BJ (cell line): ENCODE data around the gene ZEB2. TPM values are rescaled to one million over a fixed set of nuclear protein-coding genes. Genes with fewer than 3 reads are reported as not detected.

ENCODE experiments used
- CTCF ChIA-PET: fragments of 350-600 bp; formaldehyde crosslinking; extraction: SDS; loops from one replicate; lab custom pipeline; 2021; ENCODE audit warnings: antibody characterized with exemption, inconsistent platforms; lab: Yijun Ruan, JAX
- POLR2A ChIA-PET: fragments of 300-600 bp; sonication (Branson Sonifier 250); formaldehyde crosslinking; extraction: SDS; loops from one replicate; lab custom pipeline; 2021; ENCODE audit warnings: antibody characterized with exemption; lab: Charles Lee
- DNase-seq: peaks from one replicate; pipeline ENCODE4 v3.0.0-alpha.2; 2011; ENCODE audit warnings: low read depth
- H3K27me3 ChIP-seq: 2 replicates; pipeline ENCODE4 v1.6.0; 2011; ENCODE audit warnings: low read length; ENCODE audit not compliant: control insufficient read depth, insufficient read depth
- H3K36me3 ChIP-seq: 2 replicates; pipeline ENCODE4 v1.5.1; 2011; ENCODE audit warnings: low read length; ENCODE audit not compliant: control insufficient read depth, insufficient read depth
- H3K4me3 ChIP-seq: 2 replicates; pipeline ENCODE4 v1.5.1; 2011; ENCODE audit warnings: low read depth, mild to moderate bottlenecking, control low read depth, low read length
- polyA plus RNA-seq: library from polyadenylated mRNA; depleted of rRNA; stranded (reverse); fragments of >200 nt; gene quantifications from 2 replicates; pipeline ENCODE4 v1.2.3, GENCODE V29; 2011
- TF ChIP-seq, protein P1 (sequence below): IDR thresholded peaks from 2 replicates; pipeline ENCODE4 v1.5.1; 2011; ENCODE audit warnings: low read depth, mild to moderate bottlenecking, control low read depth, inconsistent platforms, low read length, moderate library complexity; ENCODE audit not compliant: insufficient read depth

ZEB2 gene
- polyA plus RNA-seq, 1 experiment, result 60.2 TPM

DNA sequence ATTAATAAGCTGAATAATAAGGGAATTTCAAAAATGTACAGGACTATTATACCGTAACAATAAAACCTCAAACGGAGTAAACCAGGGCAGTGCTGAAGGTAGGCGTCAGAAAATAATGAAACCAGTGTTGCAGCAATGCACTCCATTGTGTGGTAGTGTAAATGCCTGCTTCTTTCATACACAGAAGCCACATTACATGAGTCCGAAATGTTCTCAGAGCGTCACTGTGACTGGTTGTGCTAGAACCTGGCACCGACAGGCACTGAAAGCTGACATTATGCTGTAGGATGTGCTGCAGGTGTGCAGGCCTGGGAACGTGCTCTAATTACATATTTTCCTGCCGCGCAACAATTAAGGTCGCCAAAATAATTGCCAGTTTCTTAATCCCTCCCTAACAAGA lies 53.3 kb downstream of the ZEB2 start:
- Histone ChIP-seq H3K4me3 (no peak overlapping the region), H3K27me3 (no peaks in the 10 kb centered on the region), H3K36me3 (no peaks in the 10 kb centered on the region; the same call in 1 of the 2 replicates)
- TF ChIP-seq, protein P1, sequence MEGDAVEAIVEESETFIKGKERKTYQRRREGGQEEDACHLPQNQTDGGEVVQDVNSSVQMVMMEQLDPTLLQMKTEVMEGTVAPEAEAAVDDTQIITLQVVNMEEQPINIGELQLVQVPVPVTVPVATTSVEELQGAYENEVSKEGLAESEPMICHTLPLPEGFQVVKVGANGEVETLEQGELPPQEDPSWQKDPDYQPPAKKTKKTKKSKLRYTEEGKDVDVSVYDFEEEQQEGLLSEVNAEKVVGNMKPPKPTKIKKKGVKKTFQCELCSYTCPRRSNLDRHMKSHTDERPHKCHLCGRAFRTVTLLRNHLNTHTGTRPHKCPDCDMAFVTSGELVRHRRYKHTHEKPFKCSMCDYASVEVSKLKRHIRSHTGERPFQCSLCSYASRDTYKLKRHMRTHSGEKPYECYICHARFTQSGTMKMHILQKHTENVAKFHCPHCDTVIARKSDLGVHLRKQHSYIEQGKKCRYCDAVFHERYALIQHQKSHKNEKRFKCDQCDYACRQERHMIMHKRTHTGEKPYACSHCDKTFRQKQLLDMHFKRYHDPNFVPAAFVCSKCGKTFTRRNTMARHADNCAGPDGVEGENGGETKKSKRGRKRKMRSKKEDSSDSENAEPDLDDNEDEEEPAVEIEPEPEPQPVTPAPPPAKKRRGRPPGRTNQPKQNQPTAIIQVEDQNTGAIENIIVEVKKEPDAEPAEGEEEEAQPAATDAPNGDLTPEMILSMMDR, result no peak
- ChIA-PET POLR2A (no interaction called here), CTCF (interaction anchor here (0.6 to 1.5 kb wide), 2 partner anchors 10 to 12 kb away, joined by 3 to 4 read pairs; no protein-coding TSS in a partner anchor)
- DNase-seq, result no peak

- ChIA-PET POLR2A (no interaction called here), CTCF (no interaction called here)
- Histone ChIP-seq H3K4me3 (no peak overlapping the region), H3K36me3 (no peaks in the 10 kb centered on the region; the same call in 1 of the 2 replicates), H3K27me3 (no peaks in the 10 kb centered on the region)
- TF ChIP-seq, protein P1, result no peak
- no peak for DNase-seq
These were observed 54.2 kb downstream of the ZEB2 start for GRCh38 chr2:144465749-144466148.

- Histone ChIP-seq H3K27me3 (no peaks in the 10 kb centered on the region), H3K4me3 (no peak overlapping the region), H3K36me3 (no peaks in the 10 kb centered on the region; the same call in 1 of the 2 replicates)
- TF ChIP-seq, protein P1, result no peak
- ChIA-PET CTCF (no interaction called here), POLR2A (no interaction called here)
- no peak for DNase-seq
These were observed 55.2 kb downstream of the ZEB2 start for GRCh38 chr2:144464730-144465129.

- Histone ChIP-seq H3K4me3 (no peak overlapping the region), H3K36me3 (no peaks in the 10 kb centered on the region; the same call in 1 of the 2 replicates), H3K27me3 (no peaks in the 10 kb centered on the region)
- POLR2A ChIA-PET, result no interaction called here
- CTCF ChIA-PET, result no interaction called here
- TF ChIP-seq, protein P1, result no peak
- DNase-seq, result no peak
These were observed 56.7 kb downstream of the ZEB2 start for GRCh38 chr2:144463266-144463665.

DNA sequence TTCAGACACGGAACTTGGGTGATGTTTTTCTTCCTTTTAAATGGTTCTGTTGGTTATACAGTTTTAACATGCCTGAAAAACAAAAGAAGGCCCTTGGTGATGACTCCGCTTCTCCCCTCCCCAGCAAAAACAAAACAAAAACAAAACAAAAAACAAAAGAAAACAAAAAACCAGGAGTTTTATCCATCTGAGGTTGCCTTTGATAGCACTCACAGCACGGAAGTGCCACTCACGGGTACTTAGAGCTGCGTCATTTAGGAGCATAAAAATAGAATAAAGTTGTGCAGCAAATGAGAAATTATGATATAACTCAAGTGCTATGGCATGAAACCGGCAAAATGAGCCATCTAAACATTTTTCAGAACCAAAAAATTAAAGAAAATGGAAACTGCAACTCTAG lies 57.7 kb downstream of the ZEB2 start:
- Histone ChIP-seq H3K4me3 (no peak overlapping the region), H3K36me3 (no peaks in the 10 kb centered on the region; the same call in 1 of the 2 replicates), H3K27me3 (no peaks in the 10 kb centered on the region)
- DNase-seq, result no peak
- ChIA-PET CTCF (no interaction called here), POLR2A (no interaction called here)
- TF ChIP-seq, protein P1, result no peak
